GM23248 (cell line): ENCODE measurements around the gene KNCN. TPM values are rescaled to one million over a fixed set of nuclear protein-coding genes. Genes with fewer than 3 reads are reported as not detected.
A peak's percentile ranks its signal among the peaks of the same experiment; 100 is the strongest.

ENCODE experiments used
- DNase-seq: peaks from one replicate; pipeline ENCODE4 v3.0.0-alpha.2; 2015
- H2AFZ ChIP-seq: fragments of 200-600 bp; sonication (generic); 2 replicates; pipeline ENCODE4 v1.6.1; 2016; ENCODE audit warnings: antibody characterized with exemption
- H3F3A ChIP-seq: fragments of 200-600 bp; sonication (generic); 2 replicates; pipeline ENCODE4 v1.6.1; 2016; ENCODE audit warnings: mild to moderate bottlenecking, antibody characterized with exemption, mixed run types; ENCODE audit not compliant: insufficient read depth
- H3K27ac ChIP-seq: fragments of 200-600 bp; sonication (generic); 2 replicates; pipeline ENCODE4 v1.5.1; 2016; ENCODE audit warnings: mild to moderate bottlenecking
- H3K27me3 ChIP-seq: fragments of 200-600 bp; sonication (generic); replicated peaks from 2 replicates; pipeline ENCODE4 v1.6.1; 2016; ENCODE audit warnings: mild to moderate bottlenecking; ENCODE audit not compliant: insufficient read depth
- H3K36me3 ChIP-seq: fragments of 200-600 bp; sonication (generic); 2 replicates; pipeline ENCODE4 v1.6.1; 2016; ENCODE audit warnings: low read depth, mild to moderate bottlenecking
- H3K4me1 ChIP-seq: fragments of 200-600 bp; sonication (generic); 2 replicates; pipeline ENCODE4 v1.6.1; 2016; ENCODE audit warnings: mild to moderate bottlenecking; ENCODE audit not compliant: insufficient read depth
- H3K4me2 ChIP-seq: fragments of 200-600 bp; sonication (generic); one replicate; pipeline ENCODE4 v1.6.1; 2016; ENCODE audit warnings: mild to moderate bottlenecking; ENCODE audit not compliant: unreplicated experiment
- H3K4me3 ChIP-seq: fragments of 200-600 bp; sonication (generic); 2 replicates; pipeline ENCODE4 v1.5.1; 2016; ENCODE audit warnings: mild to moderate bottlenecking
- H3K79me2 ChIP-seq: fragments of 200-600 bp; sonication (generic); 2 replicates; pipeline ENCODE4 v1.6.1; 2016; ENCODE audit warnings: mild to moderate bottlenecking; ENCODE audit not compliant: insufficient read depth
- H3K9ac ChIP-seq: fragments of 200-600 bp; sonication (generic); 2 replicates; pipeline ENCODE4 v1.6.1; 2016; ENCODE audit warnings: mild to moderate bottlenecking
- H3K9me2 ChIP-seq: fragments of 200-600 bp; sonication (generic); 2 replicates; pipeline ENCODE4 v1.6.1; 2016; ENCODE audit warnings: mixed run types, mild to moderate bottlenecking, moderate library complexity; ENCODE audit not compliant: insufficient read depth
- H3K9me3 ChIP-seq: fragments of 200-600 bp; sonication (generic); one replicate; pipeline ENCODE4 v1.6.1; 2017; ENCODE audit warnings: low read depth
- H4K20me1 ChIP-seq: fragments of 200-600 bp; sonication (generic); 2 replicates; pipeline ENCODE4 v1.6.0; 2016; ENCODE audit not compliant: insufficient read depth
- EZH2 ChIP-seq: fragments of 200-600 bp; sonication (generic); IDR thresholded peaks from 2 replicates; pipeline ENCODE4 v1.6.1; 2018; ENCODE audit warnings: antibody characterized with exemption, mild to moderate bottlenecking; ENCODE audit not compliant: insufficient read depth, poor library complexity, severe bottlenecking
- EZH2phosphoT487 ChIP-seq: fragments of 200-600 bp; sonication (generic); IDR thresholded peaks from 2 replicates; pipeline ENCODE4 v1.6.1; 2018; ENCODE audit warnings: antibody characterized with exemption, moderate library complexity, mild to moderate bottlenecking, low read depth; ENCODE audit not compliant: insufficient read depth
- WGBS, 2 experiments: methylation state at CpG; one replicate each; pipeline ENCODE4 v1.1.6; 2015 to 2017; ENCODE audit warnings: low lambda C conversion rate in 2 of 2, low coverage in 1 of 2; ENCODE audit errors: missing lambda C conversion rate in 2 of 2; 5-methylcytosine and 5-hydroxymethylcytosine counted together
- in situ Hi-C: fragments of 300-500 bp; cut with MboI; formaldehyde crosslinking; loops from 2 replicates; pipeline ENCODE4 v1.15.0; 2020
- polyA plus RNA-seq: library from polyadenylated mRNA; unstranded; fragments of >200 nt; fragmentation: Nextera tagmentation; extraction: Ambion mirVana; gene quantifications from 2 replicates; pipeline ENCODE4 v1.2.1, GENCODE V29; 2016
- total RNA-seq: library from RNA; depleted of rRNA; stranded (reverse); fragments of >200 nt; shearing (Covaris generic); gene quantifications from 2 replicates; pipeline ENCODE4 v1.2.3, GENCODE V29; 2014

The KNCN gene
- total and polyA plus RNA-seq, 2 experiments from 2014 or later: not detected

DNA sequence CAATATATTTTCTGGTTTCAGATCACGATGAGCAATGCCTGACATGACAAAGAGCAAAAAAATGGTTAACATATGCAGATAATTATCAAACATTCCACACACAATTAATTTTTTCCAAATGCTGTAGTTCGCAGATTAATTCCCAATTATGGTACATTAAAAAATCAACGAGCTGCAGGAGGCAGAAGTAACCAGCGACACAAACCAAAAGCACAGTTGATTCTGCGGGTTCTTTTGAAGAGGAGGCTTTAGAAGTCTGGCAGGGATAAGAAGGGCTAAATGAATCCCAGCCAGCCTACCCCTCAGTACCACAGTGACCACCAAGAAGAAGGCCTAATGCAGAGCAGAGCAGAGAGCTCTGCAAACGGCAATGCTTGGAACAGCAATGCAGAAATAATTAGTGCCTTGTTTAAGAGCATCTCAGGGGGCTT lies 17.0 kb upstream of the KNCN start:
- H3K36me3 ChIP-seq: peaks cover 12% of the 10 kb centered on the region; the same call in 1 of the 2 replicates
- no peaks in the 10 kb centered on the region for H3K9me3 ChIP-seq
- no peaks in the 10 kb centered on the region for H4K20me1 ChIP-seq
- WGBS, 2 experiments: 26 to 37% methylated on average over 6 of the region's 6 CpGs
- no peak overlapping the region for H3K9ac ChIP-seq
- in situ Hi-C loops: no loop called here
- H3F3A ChIP-seq: no peaks in the 10 kb centered on the region
- no peak overlapping the region for H3K4me3 ChIP-seq
- peaks cover 8% of the 10 kb centered on the region; the same call in 1 of the 2 replicates for H3K4me1 ChIP-seq
- no peak for TF ChIP-seq EZH2phosphoT487
- no peak for TF ChIP-seq EZH2
- no peaks in the 10 kb centered on the region for H3K27me3 ChIP-seq
- peak; percentile 20 for DNase-seq
- H3K79me2 ChIP-seq: no peaks in the 10 kb centered on the region
- no peak overlapping the region for H3K27ac ChIP-seq
- no peak overlapping the region for H2AFZ ChIP-seq
- no peaks in the 10 kb centered on the region for H3K9me2 ChIP-seq
- H3K4me2 ChIP-seq: no peak overlapping the region

GRCh38 chr1:46563341-46563740 lies 11.9 kb upstream of the KNCN start:
- peaks cover 4% of the 10 kb centered on the region; the same call in 1 of the 2 replicates for H3K4me1 ChIP-seq
- peaks cover 7% of the 10 kb centered on the region; the same call in 1 of the 2 replicates for H3K36me3 ChIP-seq
- H3K4me3 ChIP-seq: no peak overlapping the region
- H3F3A ChIP-seq: no peaks in the 10 kb centered on the region
- no peaks in the 10 kb centered on the region for H3K9me2 ChIP-seq
- H3K4me2 ChIP-seq: no peak overlapping the region
- H3K79me2 ChIP-seq: no peaks in the 10 kb centered on the region
- WGBS, 2 experiments: 87 to 89% methylated on average over 4 of the region's 4 CpGs
- H3K27ac ChIP-seq: no peak overlapping the region
- H3K9ac ChIP-seq: no peak overlapping the region
- DNase-seq: no peak
- in situ Hi-C loops: no loop called here
- TF ChIP-seq EZH2 (no peak), EZH2phosphoT487 (no peak)
- no peaks in the 10 kb centered on the region for H4K20me1 ChIP-seq
- no peaks in the 10 kb centered on the region for H3K27me3 ChIP-seq
- no peaks in the 10 kb centered on the region for H3K9me3 ChIP-seq
- H2AFZ ChIP-seq: no peak overlapping the region

GRCh38 chr1:46562498-46562897 lies 11.1 kb upstream of the KNCN start:
- Histone ChIP-seq H3K36me3 (peaks cover 7% of the 10 kb centered on the region; the same call in 1 of the 2 replicates), H3F3A (peaks cover 3% of the 10 kb centered on the region), H3K9me2 (no peaks in the 10 kb centered on the region), H3K9me3 (no peaks in the 10 kb centered on the region), H3K4me2 (no peak overlapping the region), H3K4me1 (no peaks in the 10 kb centered on the region), H3K4me3 (no peak overlapping the region), H3K27me3 (no peaks in the 10 kb centered on the region), H3K27ac (no peak overlapping the region), H2AFZ (no peak overlapping the region), H3K79me2 (no peaks in the 10 kb centered on the region), H3K9ac (no peak overlapping the region), H4K20me1 (no peaks in the 10 kb centered on the region)
- TF ChIP-seq EZH2phosphoT487: no peak
- TF ChIP-seq EZH2: no peak
- in situ Hi-C loops: no loop called here
- 93 to 97% methylated on average over 15 of the region's 15 CpGs for WGBS, 2 experiments
- no peak for DNase-seq

- H3K27me3 ChIP-seq: no peaks in the 10 kb centered on the region
- no peaks in the 10 kb centered on the region for H3K9me3 ChIP-seq
- H4K20me1 ChIP-seq: no peaks in the 10 kb centered on the region
- H3K27ac ChIP-seq: no peak overlapping the region
- no peak overlapping the region for H3K4me3 ChIP-seq
- H2AFZ ChIP-seq: no peak overlapping the region
- no peak for DNase-seq
- 97 to 99% methylated on average over 8 of the region's 8 CpGs for WGBS, 2 experiments
- peaks cover 8% of the 10 kb centered on the region for H3F3A ChIP-seq
- H3K79me2 ChIP-seq: no peaks in the 10 kb centered on the region
- no peak for TF ChIP-seq EZH2phosphoT487
- no peak for TF ChIP-seq EZH2
- no peak overlapping the region for H3K4me2 ChIP-seq
- in situ Hi-C loops: no loop called here
- H3K36me3 ChIP-seq: no peaks in the 10 kb centered on the region
- H3K4me1 ChIP-seq: peaks cover 6% of the 10 kb centered on the region
- H3K9ac ChIP-seq: no peak overlapping the region
- H3K9me2 ChIP-seq: no peaks in the 10 kb centered on the region
Measured at GRCh38 chr1:46558966-46559365, 7.5 kb upstream of the KNCN start.
